HEK293T (cell line): ENCODE data around the gene ENG.

ENCODE experiments used
- ARNT ChIP-seq: fragments of 450-650 bp; IDR thresholded peaks from 2 replicates; pipeline ENCODE4 v1.6.1; 2017; ENCODE audit warnings: mild to moderate bottlenecking
- BHLHE40 ChIP-seq: fragments of 450-650 bp; IDR thresholded peaks from 2 replicates; pipeline ENCODE4 v1.6.1; 2016; ENCODE audit warnings: mild to moderate bottlenecking, moderate library complexity, borderline replicate concordance
- ELF4 ChIP-seq: fragments of 450-650 bp; IDR thresholded peaks from 2 replicates; pipeline ENCODE4 v1.6.1; 2017; ENCODE audit warnings: antibody characterized with exemption
- FOXA1 ChIP-seq: fragments of 450-650 bp; IDR thresholded peaks from 2 replicates; pipeline ENCODE4 v1.6.1; 2016; ENCODE audit warnings: mild to moderate bottlenecking
- FOXM1 ChIP-seq: fragments of 450-650 bp; IDR thresholded peaks from 2 replicates; pipeline ENCODE4 v1.6.1; 2017; ENCODE audit warnings: mild to moderate bottlenecking, borderline replicate concordance
- HDGF ChIP-seq: fragments of 450-650 bp; IDR thresholded peaks from 2 replicates; pipeline ENCODE4 v1.6.1; 2017; ENCODE audit warnings: antibody characterized with exemption, borderline replicate concordance
- LEF1 ChIP-seq: fragments of 450-650 bp; IDR thresholded peaks from 2 replicates; pipeline ENCODE4 v1.6.1; 2017; ENCODE audit warnings: mild to moderate bottlenecking, borderline replicate concordance
- NFRKB ChIP-seq: fragments of 450-650 bp; IDR thresholded peaks from 2 replicates; pipeline ENCODE4 v1.6.1; 2016; ENCODE audit warnings: mild to moderate bottlenecking, moderate library complexity
- SP1 ChIP-seq: fragments of 450-650 bp; IDR thresholded peaks from 2 replicates; pipeline ENCODE4 v1.6.1; 2017
- SUZ12 ChIP-seq: fragments of 450-650 bp; IDR thresholded peaks from 2 replicates; pipeline ENCODE4 v1.6.1; 2016; ENCODE audit warnings: mild to moderate bottlenecking
- TARDBP ChIP-seq: fragments of 450-650 bp; IDR thresholded peaks from 2 replicates; pipeline ENCODE4 v1.6.1; 2016

DNA sequence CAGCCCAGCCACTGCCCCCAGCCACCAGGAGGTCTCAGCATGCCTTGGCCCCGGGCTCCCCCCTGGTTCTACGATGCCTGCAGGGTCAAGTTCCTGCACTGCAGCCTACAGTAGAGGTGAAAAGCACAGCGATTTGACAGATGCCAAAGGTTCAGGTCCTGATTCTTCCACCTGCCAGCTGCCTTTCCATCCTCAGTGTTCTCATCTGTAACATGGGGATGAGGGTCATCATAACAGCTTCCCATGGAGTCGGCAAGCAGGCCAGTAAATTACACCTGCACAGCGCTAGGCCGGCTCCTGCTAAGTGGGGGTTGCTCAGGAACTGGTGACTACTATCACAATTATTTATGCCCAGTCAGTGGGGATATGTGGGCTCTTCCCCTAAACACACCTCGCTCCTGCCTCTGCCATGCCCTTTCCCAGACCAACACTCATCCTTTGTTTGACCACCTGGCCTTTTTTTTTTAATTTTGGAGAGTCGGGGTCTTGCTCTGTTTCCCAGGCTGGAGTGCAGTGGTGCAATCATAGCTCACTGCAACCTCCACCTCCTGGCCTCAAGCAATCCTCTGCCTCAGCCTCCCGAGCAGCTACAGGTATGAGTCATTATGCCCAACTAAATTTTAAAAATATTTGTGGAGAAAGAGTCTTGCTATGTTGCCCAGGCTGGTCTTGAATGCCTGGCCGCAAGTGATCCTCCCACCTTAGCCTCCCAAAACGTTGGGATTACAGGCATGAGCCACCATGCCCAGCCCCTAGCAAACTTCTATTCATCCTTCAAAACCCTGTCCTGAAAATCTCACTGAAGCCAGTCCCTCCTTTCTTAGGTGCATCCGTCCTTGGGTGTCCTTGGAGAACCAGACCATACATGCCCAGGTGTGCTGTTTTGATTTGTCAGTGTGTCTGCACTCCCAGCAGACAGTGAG, 6.4 kb downstream of the ENG start:
- no peak for TF ChIP-seq SP1
- no peak for TF ChIP-seq FOXM1
- TF ChIP-seq ELF4: no peak
- TF ChIP-seq ARNT: no peak
- no peak for TF ChIP-seq NFRKB
- TF ChIP-seq FOXA1: no peak
- no peak for TF ChIP-seq BHLHE40
- TF ChIP-seq TARDBP: no peak
- no peak for TF ChIP-seq SUZ12
- TF ChIP-seq LEF1: no peak
- no peak for TF ChIP-seq HDGF
